Measurements from ENCODE around the gene SPINK6.

The SPINK6 gene

DNA sequence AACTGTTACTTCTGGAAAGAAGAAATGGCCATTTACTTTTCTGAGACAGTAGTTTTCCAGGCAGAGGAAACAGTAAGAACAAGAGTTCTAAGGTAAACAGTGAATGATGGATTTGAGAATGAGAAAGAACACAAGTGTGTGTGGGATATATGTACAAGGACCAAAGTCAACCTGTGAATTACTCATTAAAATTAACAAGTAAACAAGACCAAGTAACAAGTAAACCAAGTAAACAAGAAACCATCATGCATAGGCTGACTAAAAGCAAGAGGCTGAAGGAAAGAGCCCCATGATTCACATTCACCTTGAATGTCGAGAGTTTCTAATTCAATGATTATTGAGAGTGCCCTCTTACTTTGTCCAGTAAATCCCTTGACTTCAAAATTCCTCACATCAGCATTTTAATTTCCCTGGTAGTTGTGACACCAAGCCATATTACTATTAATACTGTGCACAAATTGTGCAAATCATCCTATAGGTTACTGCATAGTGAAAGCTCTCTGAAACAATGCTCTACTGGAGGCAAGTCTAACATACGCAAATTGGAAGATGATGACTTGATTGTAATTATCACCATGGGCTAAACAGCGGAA is 25.6 kb downstream of the SPINK6 start:
- Histone ChIP-seq H3K9ac (ENCODE audit: low read depth, low read length, poor library complexity, severe bottlenecking) (no peak overlapping the region), H3K4me2 (ENCODE audit: low read depth, low read length, poor library complexity, severe bottlenecking) (no peak overlapping the region), H3K9me3 (ENCODE audit: insufficient read depth, low read depth, low read length) (no peaks in the 10 kb centered on the region; the same call in 1 of the 2 replicates), H3K4me3 (ENCODE audit: low read length, poor library complexity, severe bottlenecking) (no peak overlapping the region), H4K20me1 (ENCODE audit: insufficient read depth, low read length, poor library complexity, severe bottlenecking) (no peaks in the 10 kb centered on the region), H3K36me3 (ENCODE audit: insufficient read depth, low read length) (no peaks in the 10 kb centered on the region), H3F3A (ENCODE audit: low read depth) (no peaks in the 10 kb centered on the region), H3K27me3 (ENCODE audit: insufficient read depth, low read length, poor library complexity, severe bottlenecking) (no peaks in the 10 kb centered on the region), H3K9me2 (replicated peaks; ENCODE audit: low read depth, low read length) (no peaks in the 10 kb centered on the region), H3K4me1 (ENCODE audit: insufficient read depth, low read length, poor library complexity, severe bottlenecking) (no peaks in the 10 kb centered on the region), H3K79me2 (ENCODE audit: insufficient read depth, low read length) (no peaks in the 10 kb centered on the region), H2AFZ (ENCODE audit: low read length) (no peak overlapping the region)
- no peak for TF ChIP-seq EZH2phosphoT487 (IDR thresholded peaks at IDR 0.05; ENCODE audit: borderline replicate concordance)
- TF ChIP-seq, protein P1, sequence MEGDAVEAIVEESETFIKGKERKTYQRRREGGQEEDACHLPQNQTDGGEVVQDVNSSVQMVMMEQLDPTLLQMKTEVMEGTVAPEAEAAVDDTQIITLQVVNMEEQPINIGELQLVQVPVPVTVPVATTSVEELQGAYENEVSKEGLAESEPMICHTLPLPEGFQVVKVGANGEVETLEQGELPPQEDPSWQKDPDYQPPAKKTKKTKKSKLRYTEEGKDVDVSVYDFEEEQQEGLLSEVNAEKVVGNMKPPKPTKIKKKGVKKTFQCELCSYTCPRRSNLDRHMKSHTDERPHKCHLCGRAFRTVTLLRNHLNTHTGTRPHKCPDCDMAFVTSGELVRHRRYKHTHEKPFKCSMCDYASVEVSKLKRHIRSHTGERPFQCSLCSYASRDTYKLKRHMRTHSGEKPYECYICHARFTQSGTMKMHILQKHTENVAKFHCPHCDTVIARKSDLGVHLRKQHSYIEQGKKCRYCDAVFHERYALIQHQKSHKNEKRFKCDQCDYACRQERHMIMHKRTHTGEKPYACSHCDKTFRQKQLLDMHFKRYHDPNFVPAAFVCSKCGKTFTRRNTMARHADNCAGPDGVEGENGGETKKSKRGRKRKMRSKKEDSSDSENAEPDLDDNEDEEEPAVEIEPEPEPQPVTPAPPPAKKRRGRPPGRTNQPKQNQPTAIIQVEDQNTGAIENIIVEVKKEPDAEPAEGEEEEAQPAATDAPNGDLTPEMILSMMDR (conservative IDR thresholded peaks at IDR 0.05; ENCODE audit: low read length) = no peak

DNA sequence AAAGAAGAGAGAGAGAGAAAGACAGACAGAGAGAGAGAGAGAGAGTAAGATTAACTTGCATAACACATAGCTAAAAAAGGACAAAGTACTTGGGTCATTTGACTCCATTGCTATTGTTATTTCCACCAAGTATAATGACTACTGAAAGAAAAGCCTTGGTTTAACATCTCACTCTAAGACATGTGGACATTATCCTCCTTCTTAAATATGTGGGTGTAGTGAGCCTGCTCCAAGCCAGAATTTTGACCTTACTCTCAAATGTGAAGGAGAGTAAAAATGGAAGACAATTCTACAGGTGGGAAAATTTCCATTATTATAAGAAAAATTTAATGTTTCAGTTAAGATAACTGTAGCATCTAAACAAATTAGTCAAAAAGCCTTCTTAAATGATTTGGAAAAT is 27.0 kb downstream of the SPINK6 start:
- Histone ChIP-seq H4K20me1 (ENCODE audit: insufficient read depth, low read length, poor library complexity, severe bottlenecking) (no peaks in the 10 kb centered on the region), H3F3A (ENCODE audit: low read depth) (no peaks in the 10 kb centered on the region), H3K9me3 (ENCODE audit: insufficient read depth, low read depth, low read length) (no peaks in the 10 kb centered on the region), H3K4me2 (ENCODE audit: low read depth, low read length, poor library complexity, severe bottlenecking) (no peak overlapping the region), H3K9ac (ENCODE audit: low read depth, low read length, poor library complexity, severe bottlenecking) (no peak overlapping the region), H3K4me3 (ENCODE audit: low read length, poor library complexity, severe bottlenecking) (no peak overlapping the region), H3K36me3 (ENCODE audit: insufficient read depth, low read length) (no peaks in the 10 kb centered on the region), H3K4me1 (ENCODE audit: insufficient read depth, low read length, poor library complexity, severe bottlenecking) (no peaks in the 10 kb centered on the region), H3K27me3 (ENCODE audit: insufficient read depth, low read length, poor library complexity, severe bottlenecking) (no peaks in the 10 kb centered on the region), H3K79me2 (ENCODE audit: insufficient read depth, low read length) (no peaks in the 10 kb centered on the region), H2AFZ (ENCODE audit: low read length) (no peak overlapping the region), H3K9me2 (replicated peaks; ENCODE audit: low read depth, low read length) (no peaks in the 10 kb centered on the region)
- no peak for TF ChIP-seq EZH2phosphoT487 (IDR thresholded peaks at IDR 0.05; ENCODE audit: borderline replicate concordance)
- TF ChIP-seq, protein P1 (conservative IDR thresholded peaks at IDR 0.05; ENCODE audit: low read length) = no peak

DNA sequence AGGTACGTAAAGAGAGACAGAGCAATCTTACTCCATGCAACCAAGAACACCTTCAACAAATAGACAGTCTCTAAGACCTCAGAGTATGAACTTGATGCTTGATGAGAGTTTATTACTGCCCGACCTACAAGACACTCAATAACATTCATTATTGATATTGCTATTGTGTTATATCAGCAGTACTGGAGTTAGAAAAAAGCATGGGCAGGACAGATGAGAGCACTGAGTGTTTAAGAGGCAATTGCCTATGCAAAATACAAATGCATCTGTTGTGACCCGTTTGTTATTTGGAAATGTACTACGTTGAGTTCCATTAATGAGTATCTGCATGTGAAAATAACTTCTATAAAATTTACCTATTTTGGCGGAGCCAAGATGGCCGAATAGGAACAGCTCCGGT is 27.4 kb downstream of the SPINK6 start:
- Histone ChIP-seq H3K4me1 (ENCODE audit: insufficient read depth, low read length, poor library complexity, severe bottlenecking) (no peaks in the 10 kb centered on the region), H2AFZ (ENCODE audit: low read length) (no peak overlapping the region), H3K9ac (ENCODE audit: low read depth, low read length, poor library complexity, severe bottlenecking) (no peak overlapping the region), H4K20me1 (ENCODE audit: insufficient read depth, low read length, poor library complexity, severe bottlenecking) (no peaks in the 10 kb centered on the region), H3F3A (ENCODE audit: low read depth) (no peaks in the 10 kb centered on the region), H3K4me2 (ENCODE audit: low read depth, low read length, poor library complexity, severe bottlenecking) (no peak overlapping the region), H3K27me3 (ENCODE audit: insufficient read depth, low read length, poor library complexity, severe bottlenecking) (no peaks in the 10 kb centered on the region), H3K79me2 (ENCODE audit: insufficient read depth, low read length) (no peaks in the 10 kb centered on the region), H3K36me3 (ENCODE audit: insufficient read depth, low read length) (no peaks in the 10 kb centered on the region), H3K4me3 (ENCODE audit: low read length, poor library complexity, severe bottlenecking) (no peak overlapping the region), H3K9me3 (ENCODE audit: insufficient read depth, low read depth, low read length) (no peaks in the 10 kb centered on the region), H3K9me2 (replicated peaks; ENCODE audit: low read depth, low read length) (no peaks in the 10 kb centered on the region)
- TF ChIP-seq, protein P1 (conservative IDR thresholded peaks at IDR 0.05; ENCODE audit: low read length) = no peak
- TF ChIP-seq EZH2phosphoT487 (IDR thresholded peaks at IDR 0.05; ENCODE audit: borderline replicate concordance) = no peak
